Right kidney (tissue), 1 donor: ENCODE measurements around the gene MLPH.

Experiments used
- DNase-seq: peaks from one replicate; pipeline ENCODE4 v3.0.0-alpha.2; 2016

Gene MLPH

DNA sequence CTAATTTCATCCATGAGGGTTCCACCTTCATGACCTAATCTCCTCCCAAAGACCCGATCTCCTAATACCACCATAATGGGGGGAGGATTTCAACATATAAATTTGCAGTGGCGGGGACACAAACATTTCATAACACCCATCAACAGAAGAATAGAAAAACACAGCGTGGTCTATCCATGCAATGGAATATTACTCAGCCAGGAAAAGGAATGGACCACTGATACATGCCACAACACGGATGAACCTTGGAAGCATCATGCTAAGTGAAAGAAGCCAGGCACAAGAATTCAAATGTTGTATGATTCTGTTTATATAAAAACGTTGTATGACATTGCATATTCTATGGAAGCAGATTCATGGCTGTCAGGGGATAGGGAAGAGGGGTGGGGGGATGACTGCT lies 82.0 kb downstream of the MLPH start:
- DNase-seq = no peak

DNA sequence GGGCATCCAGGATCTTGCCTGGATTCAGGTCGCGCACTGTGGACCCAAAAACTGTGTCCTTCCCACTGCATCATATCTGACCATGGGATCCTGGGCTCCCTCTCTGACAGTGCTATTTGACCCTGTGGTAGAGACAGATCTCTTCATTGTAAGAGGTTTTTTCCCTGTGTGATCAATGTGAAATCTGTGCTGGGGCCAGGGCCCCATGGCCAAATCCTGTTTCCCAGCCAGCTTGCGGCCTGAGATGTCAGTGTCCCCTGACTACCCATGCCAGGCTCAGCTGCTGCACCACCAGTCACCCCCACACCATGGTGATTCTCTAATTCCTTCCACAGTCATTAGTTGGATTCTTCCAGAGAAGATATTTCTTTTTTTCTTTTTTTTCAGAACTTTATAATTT lies 82.8 kb downstream of the MLPH start:
- DNase-seq = no peak

DNA sequence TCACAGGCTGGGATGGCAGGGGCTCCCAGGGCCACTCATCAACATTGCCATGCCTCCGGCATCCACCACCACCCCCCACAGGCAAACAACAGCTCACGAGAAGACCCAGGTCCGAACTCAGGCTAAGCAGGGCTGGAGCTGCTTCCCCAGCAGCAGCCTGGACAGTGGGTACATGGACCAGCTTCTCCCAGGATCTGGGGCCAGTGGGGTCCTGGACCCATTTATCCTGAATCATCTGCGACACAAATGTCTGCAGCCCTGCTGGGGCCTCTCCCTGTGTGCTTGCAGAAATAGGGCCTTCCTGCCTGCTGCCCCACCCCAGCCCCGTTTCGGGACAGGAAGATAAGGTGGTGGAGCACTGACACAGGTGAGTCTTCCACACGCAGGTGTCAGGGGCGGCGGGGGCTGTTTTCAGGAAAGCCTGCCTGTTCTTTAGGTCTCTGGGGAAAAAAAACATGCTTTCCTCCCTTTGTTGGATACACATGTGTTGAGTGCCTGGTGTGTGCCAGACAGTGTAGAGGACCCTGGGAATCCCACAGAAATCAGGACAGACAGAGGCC lies 83.8 kb downstream of the MLPH start:
- no peak for DNase-seq

DNA sequence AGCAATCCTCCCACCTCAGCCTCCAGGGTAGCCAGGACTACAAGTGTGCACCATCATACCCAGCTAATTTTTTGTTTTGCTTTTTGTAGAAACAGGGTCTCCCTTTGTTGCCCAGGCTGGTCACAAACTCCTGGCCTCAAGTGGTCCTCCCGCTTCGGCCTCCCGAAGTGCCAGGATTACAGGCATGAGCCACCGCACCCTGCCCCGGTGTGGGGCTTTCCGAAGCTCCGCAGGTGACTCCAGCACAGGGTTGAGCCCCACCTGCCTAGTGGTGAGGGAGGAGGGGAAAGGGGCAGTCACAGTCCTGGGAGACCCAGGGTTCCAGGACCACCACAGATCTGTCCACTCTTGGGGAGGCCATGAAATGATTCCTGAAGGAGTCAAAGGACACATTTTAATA lies 84.5 kb downstream of the MLPH start:
- no peak for DNase-seq

DNA sequence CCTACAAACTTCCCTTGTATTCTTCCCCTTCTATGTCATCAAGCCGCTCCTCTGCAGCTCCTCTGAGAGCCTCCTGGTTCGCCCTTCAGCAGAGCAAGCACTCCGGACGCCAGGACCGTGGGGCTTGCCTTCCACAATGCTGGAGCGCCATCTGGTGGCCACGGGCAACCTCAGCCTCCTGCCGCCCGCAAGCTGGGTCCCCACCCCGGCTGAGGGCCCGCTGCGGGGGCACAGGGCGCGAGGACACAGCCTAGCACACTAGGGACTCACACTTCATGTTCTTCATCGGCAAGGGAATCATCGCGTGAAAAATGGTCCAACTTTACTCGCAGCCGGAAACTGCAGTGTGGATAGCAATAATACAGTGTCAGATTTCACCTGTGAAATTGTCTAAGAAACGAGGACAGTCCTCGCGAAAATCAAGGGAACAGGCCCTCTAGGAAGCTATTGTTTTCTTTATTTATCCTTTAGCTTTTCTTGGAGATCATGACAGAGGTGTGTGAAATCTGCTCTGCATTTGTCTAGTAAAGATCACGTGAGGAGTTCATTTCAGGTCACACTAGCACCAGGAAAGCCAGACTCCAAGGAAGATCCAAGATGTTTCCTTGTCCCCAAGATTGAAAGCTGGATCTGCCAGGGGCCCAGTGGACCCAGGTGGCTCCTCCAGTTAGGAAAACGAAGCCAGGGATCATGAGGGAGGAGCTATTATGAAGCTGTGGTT lies 85.1 kb downstream of the MLPH start:
- peak; percentile 86 for DNase-seq

GRCh38 chr2:237572742-237573101 lies 85.7 kb downstream of the MLPH start:
- DNase-seq = no peak

DNA sequence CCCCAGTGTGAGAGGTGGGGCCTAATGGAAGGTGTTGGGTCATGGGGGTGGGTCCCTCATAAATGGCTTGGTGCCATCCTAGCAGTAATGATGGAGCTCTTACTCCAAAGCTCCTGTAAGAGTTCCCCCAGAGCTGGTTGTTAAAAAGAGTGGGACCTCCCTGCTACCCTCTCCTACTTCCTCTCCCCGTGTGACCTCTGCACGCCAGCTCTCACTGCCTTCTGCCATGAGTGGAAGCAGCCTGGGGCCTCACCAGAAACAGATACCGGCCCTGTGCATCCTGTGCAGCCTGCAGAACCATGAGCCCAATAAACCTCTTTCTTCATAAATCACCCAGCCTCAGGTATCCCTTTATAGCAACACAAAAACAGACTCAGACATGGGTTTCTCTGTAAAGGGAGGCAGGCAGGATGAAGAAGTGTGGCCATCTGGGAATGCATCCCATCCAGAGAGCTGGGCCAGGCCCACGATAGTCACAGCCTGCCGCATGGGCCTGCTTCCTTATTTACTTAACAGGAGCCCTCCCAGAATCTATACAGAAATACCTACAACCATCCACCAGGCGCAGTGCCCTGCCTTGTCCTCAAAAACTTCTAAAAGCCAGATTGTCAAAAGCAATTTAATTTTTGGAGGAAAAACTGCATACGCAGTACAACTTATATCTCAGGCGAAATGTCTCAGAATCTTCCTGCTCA lies 86.8 kb downstream of the MLPH start:
- no peak for DNase-seq

- no peak for DNase-seq
Observed at GRCh38 chr2:237574467-237574866, 87.4 kb downstream of the MLPH start.

DNA sequence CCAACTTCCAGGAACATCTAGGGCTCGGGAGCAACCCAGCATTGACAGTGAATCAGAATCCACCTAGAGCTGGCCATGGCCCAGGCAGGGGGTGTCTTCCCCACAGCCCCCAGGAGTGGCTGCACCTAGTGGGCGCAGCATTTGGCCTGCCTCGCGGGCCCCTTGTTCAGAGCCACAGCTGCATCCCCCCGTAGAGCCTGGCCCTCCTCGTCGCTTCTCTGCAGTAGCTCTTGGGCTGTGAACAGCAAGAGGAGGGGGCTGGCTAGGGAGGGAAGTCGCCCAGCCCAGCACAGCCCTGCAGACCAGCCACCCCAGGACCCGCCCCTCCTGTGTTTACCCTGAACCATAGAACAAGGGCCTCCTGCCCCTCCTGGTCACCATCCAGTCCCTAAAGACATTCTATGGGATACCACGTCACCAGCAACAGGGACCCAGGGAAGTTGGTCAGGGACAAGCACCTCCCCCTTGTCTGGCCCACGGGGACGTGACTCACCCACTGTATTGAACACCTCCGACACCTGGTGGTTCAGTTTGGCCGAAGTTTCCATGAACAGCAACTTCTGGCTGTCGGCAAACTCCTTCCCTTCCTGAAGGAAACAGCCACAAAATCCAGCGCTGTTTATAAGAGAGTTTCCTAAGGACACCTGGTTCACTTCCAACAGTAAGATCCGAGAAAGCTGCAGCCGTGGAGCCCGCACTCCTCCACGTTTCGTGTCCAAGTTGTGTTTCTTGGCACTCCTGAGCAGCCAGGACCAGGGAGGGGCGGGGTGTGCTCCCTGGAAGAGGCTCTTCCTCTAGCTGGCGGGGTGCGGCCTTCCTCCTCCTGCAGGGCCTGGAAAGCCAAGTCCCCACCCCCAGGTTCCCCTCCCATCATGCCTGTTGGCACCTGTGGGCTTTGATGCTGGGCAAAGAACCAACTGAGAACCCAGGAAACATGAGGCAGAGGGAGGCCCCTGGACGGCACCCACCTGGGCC lies 88.1 kb downstream of the MLPH start:
- no peak for DNase-seq

DNA sequence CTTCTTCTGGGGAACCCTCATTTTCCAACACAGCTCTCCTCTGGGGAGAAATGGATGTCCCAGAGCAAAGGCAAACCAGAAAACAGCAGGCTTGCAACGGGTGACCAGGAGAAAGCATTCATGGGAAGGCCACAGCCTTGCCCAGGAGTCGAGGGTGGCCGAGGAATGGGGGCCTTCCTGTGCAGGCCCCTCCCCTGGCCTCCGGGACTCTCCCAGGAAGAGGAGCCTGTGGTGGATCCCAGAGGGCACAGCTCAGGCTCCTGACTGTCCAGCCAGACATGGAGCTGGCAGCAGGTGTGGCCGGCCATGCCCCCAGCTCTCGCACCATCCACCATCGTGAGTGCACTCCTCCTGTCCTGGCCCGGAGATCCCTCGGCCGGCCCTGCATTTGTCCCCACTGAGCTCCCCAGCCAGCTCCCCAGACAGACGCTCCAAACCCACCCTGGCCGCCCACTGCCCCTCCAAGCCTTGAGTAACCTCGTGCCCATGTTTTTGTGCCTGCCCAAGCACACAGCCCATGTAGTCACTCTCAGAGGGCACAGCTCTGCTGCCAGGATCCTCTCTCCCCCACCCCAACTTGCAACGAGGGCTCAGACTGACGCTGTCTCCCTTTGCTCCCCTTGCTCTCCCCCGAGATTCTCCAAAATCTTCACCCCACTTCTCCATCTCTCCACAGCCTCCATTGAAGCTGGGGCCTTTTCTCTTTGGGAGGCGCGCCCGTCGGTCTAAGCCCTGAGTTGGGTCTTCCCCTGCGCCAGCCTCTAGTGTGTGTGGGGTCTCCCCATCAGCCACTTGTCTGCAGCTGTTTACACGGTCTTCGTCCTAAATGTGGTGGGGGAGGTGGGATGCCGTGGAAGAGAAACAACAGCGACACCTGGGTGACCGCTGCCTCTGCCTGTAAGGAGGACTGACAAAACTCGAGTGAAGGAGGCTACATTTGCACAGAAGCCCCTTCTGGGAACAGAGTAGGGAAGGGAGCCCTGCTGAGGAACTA lies 89.1 kb downstream of the MLPH start:
- DNase-seq = no peak

- DNase-seq = no peak
Observed at GRCh38 chr2:237576974-237577373, 89.9 kb downstream of the MLPH start.

GRCh38 chr2:237577458-237577857 lies 90.4 kb downstream of the MLPH start:
- no peak for DNase-seq

GRCh38 chr2:237577956-237578870 lies 91.2 kb downstream of the MLPH start:
- DNase-seq = no peak

DNA sequence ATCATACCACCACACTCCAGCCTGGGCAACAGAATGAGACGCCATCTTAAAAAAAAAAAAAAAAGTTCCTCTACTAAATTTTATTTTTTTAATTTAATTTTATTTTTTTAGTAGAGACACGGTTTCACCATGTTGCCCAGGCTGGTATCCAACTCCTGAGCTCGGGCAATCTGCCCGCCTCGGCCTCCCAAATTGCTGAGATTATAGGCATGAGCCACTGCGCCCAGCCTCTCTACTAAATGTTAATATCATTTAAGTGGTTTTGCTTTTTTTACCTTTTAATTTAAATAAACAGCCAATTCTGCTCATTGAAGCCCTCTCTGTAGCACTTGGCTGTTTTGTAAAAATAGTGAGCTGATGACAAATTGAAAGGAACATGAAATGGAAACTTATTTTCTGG lies 94.3 kb downstream of the MLPH start:
- DNase-seq = no peak

DNA sequence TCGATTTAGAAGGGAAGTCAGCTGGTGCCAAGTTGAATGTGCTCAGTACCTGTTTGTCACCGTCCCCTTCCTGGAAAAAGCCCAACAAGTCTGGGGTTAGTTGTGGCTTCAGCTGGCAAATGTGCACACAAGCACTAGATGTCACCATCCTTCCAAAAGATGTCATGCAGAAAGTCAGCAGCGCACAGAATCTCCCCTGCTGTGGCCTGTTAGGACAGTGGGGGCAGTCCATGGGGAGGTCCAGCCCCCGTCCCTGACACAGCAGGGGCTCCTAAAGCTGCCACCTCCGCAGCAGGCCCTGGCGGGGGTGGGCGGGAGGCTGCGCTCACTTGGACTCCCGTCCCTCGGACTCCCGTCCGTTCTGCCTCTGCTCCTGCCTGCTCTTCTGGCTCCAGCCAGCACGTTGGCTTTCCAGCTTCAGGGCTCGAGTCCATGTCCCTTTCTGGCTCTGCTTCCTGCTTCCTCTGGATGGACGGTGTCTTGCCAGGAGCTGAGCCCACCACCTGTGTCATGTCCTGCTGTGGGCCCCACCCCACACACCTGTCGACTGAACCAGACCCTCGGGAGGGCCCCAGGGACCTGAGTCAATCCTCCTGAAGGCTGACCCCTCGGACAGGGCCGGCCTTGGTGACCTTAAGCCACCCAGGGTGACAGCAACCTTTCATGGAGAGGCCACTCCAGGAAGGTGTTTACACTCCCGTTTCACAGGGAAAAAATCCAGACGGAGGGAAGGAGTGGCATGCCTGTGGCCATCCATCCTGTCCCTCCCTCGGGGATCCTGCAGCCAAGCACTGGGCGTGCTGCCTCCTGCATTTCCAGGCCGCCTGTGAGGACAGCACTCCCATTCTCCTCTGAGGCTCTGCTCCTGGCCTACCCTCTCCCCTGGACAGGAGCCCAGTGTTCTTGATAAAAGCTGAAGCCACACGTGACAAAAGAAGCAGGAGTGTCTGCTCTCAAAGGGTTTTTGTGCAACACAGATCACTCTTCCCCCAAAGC lies 95.0 kb downstream of the MLPH start:
- DNase-seq = peak; percentile 81

DNA sequence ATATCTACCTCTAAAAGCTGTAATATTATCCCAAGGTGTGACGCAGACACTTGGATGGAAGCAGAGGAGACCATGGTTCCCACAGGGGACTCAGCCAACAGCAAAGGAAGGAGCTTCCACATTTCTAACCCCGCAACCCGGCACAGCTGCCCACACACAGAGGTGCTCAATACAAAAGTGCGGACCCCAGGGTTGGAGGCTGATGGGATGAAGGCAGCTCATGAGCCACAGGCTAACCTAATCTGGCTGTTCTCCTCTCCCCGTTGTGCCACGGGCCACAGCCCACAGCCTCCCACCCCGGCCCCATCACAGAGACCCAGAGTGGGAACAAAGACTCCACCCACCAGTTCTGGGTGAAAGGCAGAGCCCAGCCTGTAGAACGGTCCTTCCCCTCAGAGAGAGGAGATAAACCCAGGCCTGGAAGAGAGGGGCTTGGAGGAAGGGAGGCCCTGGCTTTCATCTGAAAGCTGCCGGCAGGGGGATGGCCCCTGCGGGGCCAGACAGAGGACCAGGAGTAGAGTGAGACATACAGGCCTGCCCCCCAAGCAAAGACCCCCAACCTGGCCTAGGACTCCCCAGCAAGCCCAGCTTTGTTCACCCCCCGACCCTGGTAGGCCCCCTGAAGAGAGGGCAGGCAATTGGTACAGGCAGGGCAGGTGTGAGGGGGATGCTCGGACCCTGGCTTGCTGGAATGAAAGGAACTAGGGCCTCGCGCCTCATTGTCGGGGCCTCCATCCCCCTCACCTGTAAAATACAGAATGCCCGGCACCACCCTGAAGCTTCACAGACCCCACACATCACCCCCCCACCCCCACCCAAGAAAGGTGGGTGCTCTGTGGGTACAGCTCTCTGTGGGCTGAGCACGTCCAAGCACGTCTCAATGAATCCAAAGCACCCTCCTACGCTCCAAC lies 96.6 kb downstream of the MLPH start:
- DNase-seq = no peak

DNA sequence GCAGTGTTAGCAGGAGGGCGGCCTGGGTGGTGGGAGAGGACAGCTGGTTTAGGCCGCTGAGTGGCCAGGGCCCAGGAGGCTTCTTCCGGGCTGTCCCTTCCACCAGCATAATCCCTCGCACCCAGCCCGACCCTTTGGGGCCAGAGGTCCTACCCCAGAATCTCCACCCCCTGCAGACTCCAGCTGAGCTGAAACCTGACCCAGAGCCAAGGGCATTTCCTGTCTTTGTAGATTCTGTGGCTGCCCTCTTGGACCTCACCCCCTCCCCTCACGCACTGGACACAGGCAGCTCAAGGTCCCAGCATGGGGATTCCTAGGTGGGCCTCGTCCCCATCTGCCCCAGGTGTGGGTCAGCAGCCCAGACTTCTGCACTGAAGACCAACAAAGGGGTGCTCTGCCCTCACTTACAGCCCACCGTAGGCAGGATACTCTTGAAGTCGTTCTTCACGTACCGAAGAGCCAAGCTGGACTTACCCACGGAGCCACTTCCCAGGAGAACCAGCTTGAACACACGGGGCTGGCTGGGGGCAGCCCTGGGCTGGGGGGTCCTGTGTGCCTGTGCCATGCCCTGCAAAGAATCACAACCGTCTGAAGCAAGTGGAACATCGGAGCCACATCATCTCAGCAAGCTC lies 98.7 kb downstream of the MLPH start:
- no peak for DNase-seq
